ENCODE measurements around the gene VWA3A.

DNA sequence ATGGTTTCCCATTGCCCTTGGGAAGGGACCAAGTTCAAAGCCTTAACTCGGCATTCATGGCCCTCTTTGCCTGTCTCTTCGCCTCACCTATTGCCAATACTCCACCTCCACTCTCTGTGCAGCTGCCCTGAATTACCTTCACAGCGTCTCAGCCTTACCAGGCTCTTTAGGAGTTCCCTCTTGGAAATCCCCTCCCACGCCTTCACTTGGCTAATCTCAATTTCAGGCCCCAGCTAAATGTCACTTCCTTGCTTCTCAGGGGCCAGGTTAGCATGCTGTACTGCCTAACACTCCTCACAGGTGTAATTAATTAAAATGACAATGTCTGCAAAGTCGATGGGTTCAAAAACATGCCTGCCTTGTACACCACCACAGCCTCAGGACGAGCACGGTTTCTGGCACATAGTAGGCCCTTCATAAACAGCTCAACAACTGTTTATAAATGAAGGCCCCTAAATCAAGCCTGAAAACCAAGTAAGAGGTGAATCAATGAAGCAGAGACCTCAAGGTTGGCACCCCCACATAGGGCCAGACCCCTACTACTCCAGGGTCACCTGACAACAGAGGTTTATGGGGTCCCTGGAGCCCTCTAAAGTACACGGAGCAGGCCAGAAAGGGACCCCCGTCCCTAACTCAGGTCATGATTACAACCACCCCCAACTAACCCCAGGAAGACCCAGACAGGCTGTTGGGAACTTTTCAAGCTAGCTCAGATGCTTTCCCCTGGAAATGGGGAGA, 102.5 kb downstream of the VWA3A start:
- no peak for TF ChIP-seq POLR2A (IDR thresholded peaks at IDR 0.05)
- TF ChIP-seq, protein P1, sequence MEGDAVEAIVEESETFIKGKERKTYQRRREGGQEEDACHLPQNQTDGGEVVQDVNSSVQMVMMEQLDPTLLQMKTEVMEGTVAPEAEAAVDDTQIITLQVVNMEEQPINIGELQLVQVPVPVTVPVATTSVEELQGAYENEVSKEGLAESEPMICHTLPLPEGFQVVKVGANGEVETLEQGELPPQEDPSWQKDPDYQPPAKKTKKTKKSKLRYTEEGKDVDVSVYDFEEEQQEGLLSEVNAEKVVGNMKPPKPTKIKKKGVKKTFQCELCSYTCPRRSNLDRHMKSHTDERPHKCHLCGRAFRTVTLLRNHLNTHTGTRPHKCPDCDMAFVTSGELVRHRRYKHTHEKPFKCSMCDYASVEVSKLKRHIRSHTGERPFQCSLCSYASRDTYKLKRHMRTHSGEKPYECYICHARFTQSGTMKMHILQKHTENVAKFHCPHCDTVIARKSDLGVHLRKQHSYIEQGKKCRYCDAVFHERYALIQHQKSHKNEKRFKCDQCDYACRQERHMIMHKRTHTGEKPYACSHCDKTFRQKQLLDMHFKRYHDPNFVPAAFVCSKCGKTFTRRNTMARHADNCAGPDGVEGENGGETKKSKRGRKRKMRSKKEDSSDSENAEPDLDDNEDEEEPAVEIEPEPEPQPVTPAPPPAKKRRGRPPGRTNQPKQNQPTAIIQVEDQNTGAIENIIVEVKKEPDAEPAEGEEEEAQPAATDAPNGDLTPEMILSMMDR (IDR thresholded peaks at IDR 0.05), result no peak
